GM21367 (cell line): ENCODE measurements around the gene EMC1.
"Not testable (repeated sequence)": the region's sequence is repeated elsewhere in the genome, so short reads cannot be mapped to it uniquely, and the experiment has no call there.

Experiments used
- ATAC-seq: cut with Tn5 transposase; IDR thresholded peaks from one replicate; pipeline ENCODE4 v1.9.1; 2021; ENCODE audit not compliant: unreplicated experiment

The EMC1 gene

DNA sequence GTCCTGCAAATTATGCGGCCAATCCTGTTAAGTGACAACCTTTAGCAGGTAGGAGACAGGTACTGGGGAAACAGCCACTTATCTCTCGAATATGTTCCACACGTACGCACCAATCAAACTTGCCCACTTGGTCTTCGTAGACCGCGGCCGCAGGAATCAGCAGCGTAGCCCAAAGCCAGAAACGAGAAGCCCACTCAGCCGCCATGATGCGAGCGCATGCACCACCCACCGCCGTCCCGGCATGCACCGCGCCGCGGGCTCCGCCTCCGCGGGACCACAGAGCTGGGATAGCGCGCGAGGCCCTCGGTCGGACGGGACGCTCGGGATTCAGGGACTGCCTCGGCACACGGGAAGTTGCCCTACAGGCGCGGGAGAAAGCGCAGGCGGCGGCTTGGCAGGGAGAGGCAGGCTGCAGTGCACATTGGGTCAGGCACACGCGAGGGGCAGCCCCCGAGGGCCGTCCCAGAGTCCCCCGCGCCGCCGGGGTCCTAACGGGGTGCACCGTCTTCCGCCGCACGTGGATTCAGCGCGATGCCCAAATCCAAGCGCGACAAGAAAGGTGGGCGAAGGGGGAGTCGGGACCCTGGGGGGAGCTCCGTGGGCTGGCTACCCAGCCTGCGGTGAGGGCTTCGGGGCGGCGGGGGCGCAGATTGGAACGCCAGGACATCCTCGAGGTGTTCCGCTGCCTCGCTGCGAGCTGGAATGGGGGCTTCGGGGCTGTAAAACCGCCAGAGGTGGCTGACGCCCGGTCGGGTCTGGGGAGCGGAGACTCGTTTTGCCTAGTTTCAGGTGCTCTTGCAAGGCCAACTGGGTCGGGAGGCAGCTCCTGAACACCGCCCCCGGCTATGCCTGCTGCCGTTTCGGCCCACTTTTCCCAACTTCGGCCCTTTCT lies at the start of gene EMC1, which contains the start of gene MRTO4:
EMC1 (minus strand) TSS at position 220 of the 892 bp plus-strand sequence; CDS start at position 205, 15 bp downstream.
MRTO4 (plus strand) TSS at position 501 of the 892 bp plus-strand sequence; CDS start at position 532, 31 bp downstream.
- ATAC-seq, result peak; percentile 69

DNA sequence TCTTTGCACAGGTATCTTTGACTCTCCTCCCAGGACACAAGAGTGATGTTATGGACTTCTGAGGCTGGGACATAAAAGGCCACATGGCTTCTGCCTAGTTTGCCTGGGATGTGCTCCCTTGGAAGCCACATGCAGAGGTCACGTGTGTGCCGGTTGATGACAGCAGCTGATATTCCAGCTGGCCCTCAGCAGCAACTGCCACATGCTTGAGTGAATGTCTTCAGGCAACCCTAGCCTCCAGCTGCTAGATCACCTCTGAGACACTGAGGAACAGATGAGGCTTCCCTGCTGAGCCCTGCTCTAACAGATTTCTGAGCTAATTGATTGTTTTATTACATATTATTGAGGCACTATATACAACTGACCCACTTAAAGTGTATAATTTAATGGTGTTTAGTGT lies 48.9 kb upstream of the EMC1 start:
- no peak for ATAC-seq

DNA sequence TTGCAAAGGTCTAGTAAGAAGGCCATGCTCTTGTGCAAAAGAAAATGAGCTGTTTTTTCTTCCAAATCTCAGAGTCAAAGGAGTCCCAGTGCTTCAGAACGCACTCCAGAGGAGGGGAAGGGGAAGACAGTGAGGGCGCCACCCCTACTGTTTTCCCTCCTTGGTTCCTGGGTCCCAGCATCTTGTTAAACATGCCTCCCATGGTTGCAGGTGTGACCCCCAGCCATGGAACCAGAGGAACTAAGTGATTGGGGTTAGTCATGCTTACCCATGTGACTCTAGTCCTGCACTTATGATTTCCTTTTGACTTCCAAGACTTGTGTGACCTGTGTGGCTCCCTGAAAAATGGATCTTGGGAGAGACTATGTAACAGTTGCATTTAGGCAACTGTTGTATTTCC lies 43.3 kb upstream of the EMC1 start:
- ATAC-seq, result no peak

DNA sequence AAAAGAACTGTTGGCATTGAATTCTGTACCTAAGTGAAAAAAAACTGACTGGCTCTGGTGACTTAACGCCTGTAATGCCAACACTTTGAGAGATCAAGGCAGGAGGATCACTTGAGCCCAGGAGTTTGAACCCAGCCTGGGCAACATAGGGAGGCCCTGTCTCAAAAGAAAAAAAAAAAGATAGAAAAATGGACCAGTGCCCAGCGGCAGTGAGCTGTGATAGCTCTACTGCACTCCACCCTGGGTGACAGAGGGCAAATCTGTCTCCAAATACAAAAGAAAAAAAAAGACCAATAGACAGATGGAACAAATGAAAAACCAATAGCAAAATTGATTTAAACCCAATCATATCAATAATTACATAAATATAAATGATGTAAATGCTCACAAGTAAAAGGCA lies 37.9 kb upstream of the EMC1 start:
- no peak for ATAC-seq

DNA sequence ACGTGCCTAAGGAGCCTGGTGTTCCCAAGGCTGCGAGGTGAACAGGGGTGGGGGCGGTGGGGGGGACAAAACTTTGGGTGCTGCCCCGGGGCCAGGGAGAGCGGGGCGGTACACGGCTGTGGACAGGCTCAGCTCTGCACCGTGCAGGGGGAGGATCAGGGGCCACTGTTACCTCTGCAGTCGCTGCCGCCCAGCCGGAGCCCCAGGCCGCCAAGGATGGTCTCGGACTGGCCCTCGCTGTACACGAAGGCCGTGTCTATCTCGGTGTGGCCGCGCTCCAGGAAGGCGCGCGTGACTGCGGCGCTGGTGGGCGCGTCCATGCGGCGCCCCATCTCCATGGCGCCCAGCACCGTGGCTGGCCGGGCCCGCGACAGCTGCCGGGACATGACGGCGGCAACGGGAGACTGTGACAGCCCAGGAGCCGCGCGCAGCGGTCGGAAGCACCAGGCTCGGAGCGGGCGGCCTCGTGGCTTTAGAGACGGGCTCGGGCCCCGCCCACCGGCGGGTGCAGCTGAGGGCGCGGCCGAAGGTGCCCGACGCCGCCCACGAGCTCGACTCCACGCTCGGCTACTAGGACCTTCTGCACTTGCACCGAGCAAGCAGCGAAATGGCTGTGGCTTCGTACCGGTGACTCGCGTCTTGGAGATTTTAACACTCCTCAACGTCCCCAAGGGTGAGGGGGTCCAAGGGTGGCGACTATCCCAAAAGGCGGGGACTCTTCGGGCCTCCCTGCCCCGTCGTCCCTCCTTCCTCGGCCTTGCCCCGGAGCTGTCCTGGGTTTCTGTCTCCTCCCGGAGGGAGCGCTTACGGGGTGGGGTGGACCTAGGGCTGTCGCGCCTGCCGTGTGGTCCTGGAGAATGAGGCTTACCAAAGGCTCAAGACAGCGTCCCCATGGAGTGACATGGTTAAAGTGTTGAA lies 37.3 kb upstream of the EMC1 start, which contains the start of gene AKR7A3:
AKR7A3 (minus strand) TSS at position 447 of the 918 bp plus-strand sequence; CDS start at position 386, 61 bp downstream.
- not testable (repeated sequence) for ATAC-seq

DNA sequence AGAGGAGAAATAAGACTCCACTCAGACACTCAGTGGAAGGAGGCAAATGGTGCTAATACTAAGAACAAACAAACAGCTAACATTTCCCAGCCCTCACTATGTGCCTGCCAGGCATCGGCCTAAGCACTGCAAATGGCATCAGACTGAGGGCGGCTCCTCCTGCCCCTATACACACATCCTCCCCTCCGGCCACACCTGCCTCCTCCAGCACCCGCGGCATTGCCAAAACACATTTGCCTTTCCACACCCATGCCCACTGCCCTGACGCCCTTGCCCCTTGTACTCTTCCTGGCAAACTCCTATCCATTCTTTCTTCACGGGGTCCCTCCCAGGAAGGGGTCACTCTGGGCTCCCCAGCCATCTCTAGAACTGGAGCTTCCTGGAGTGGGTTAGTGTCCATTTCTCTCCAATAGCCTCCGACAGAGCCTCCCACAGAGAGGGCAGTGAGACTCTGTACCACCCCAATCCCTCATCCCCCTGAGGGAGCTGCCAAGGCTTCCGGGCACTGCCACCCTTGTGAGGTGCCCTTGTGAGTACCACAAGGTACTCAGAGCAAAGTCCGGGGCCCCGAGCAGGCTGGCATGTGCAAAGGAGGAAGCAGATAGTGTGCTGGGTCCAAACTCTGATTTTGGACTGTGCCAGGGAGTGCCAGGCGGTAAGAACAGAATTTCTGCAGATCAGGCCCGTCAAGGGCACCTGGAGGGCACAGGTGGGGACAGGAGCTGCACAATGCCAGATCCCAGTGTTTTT lies 36.3 kb upstream of the EMC1 start:
- no peak for ATAC-seq

DNA sequence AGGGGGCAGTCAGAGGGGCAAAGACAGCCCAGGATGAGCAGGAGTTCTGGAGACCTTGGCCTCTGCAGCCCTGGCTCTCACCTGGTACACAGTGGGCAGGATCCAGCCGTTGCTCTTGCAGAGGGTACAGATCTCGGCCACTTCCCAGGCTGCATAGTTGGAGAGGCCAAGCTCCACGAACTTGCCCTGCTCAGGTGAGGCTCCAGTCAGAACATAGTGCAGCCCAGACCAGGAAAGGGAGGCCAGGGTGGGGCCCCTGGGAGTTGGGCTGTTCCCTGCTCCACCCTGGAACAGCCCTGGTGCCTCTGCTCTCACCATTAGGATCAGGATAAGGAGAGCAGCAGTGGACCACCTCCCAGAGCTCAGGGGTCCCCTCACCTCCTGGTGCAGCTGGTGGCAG lies 34.5 kb upstream of the EMC1 start:
- not testable (repeated sequence) for ATAC-seq

DNA sequence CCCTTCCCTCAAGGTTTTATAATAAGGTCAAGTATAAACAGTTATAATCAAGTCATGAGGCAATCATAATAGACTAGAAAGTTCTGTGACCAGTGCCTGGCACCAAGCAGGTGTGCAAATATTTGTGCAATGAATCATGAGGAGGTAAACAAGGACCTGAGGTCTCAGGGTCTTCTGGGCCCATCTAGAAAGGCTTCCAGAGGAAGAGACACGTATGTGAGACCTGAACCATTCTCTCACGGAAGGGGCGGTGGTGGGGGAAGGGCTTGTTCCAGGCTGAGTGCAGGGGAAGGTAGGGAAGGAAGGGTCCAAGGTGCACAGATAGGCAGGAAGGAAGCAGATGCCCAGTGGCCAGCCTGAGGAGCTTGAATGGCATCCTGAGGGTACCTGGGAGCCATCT lies 34.0 kb upstream of the EMC1 start:
- not testable (repeated sequence) for ATAC-seq

DNA sequence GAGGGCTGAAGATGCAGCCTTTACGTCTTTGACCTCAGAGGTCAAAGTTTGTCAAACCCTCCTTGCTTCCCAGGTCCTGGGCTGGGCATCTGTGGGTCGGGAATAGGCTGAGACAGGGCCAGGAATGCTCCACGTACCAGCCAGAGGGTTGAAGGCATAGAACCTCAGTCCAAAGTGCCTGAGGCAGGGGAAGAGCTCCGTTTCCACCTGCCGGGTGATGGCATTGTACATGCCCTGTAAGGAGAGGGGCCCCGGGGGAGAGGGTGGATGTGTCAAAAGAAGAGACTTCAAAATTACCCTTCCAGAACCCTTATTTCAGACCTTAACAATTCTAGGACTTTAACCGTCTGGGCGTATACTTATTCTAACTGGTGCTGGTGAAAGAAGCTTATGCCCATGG lies 33.6 kb upstream of the EMC1 start:
- ATAC-seq, result no peak

DNA sequence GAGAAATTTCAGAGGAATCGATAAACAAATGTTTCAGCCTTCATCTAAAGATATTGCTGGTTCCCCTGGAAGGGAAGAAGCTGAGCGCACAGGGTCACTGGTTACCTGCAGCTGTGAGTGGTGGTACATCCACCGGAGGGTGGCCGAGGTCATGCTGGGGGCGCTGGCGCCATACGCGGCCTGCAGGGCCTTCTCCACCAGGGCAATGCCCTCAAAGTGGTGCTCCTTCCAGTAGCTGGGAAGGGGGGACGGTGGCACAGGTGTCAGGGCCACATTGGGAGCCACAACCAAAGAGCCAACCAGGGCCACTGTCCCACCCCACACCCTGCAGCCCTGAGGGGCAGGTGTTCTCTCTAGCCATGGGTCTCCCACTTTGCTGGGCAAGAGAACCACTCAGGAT lies 32.6 kb upstream of the EMC1 start:
- no peak for ATAC-seq

DNA sequence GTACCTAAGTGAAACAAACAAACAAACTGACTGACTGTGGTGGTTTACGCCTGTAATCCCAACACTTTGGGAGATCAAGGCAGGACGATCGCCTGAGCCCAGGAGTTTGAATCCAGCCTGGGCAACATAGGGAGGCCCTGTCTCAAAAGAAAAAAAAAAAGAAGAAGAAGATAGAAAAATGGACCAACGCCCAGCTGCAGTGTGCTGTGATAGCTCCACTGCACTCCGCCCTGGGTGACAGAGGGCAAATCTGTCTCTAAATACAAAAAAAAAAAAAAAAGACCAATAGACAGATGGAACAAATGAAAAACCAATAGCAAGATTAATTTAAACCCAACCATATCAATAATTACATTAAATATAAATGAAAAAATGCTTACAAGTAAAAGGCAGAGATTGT lies 23.3 kb upstream of the EMC1 start:
- ATAC-seq, result no peak

DNA sequence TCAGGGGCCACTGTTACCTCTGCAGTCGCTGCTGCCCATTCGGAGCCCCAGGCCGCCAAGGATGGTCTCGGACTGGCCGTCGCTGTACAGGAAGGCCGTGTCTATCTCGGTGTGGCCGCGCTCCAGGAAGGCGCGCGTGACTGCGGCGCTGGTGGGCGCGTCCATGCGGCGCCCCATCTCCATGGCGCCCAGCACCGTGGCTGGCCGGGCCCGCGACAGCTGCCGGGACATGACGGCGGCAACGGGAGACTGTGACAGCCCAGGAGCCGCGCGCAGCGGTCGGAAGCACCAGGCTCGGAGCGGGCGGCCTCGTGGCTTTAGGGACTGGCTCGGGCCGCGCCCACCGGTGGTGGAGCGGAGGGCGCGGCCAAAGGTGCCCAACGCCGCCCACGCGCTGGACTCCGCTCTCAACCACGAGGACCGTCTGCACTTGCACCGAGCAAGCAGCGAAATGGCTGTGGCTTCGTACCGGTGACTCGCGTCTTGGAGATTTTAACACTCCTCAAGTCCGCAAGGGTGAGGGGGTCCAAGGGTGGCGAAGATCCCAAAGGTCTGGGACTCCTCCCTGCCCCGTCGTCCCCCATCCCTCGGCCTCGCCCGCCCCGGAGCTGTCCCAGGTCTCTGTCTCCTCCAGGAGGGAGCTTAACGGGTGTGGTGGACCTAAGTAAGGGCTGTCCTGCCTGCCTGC lies 22.7 kb upstream of the EMC1 start:
- not testable (repeated sequence) for ATAC-seq

DNA sequence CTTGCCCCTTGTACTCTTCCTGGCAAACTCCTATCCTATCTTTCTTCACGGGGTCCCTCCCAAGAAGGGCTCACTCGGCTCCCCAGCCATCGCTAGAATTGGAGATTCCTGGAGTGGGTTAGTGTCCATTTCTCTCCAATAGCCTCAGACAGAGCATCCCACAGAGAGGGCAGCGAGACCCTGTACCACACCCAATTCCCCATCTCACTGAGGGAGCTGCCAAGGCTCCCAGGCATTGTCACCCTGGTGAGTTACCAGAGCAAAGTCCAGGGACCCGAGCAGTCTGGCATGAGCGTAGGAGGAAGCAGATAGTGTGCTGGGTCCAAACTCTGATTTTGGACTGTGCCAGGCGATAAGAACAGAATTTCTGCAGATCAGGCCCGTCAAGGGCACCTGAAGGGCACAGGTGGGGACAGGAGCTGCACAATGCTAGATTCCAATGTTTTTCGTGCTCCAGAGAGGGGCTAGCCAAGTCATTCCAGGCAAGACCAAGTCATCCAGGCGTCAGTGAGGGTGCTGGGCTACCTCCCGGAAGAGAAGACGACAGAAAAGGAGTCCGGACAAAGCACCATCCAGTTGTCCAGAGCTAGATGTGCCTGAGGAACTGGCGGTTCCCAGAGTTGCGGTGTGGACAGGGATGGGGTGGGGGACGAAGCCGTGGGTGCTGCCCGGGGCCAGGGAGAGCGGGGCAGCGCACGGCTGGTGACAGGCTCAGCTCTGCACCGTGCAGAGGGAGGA lies 22.0 kb upstream of the EMC1 start:
- ATAC-seq, result no peak

DNA sequence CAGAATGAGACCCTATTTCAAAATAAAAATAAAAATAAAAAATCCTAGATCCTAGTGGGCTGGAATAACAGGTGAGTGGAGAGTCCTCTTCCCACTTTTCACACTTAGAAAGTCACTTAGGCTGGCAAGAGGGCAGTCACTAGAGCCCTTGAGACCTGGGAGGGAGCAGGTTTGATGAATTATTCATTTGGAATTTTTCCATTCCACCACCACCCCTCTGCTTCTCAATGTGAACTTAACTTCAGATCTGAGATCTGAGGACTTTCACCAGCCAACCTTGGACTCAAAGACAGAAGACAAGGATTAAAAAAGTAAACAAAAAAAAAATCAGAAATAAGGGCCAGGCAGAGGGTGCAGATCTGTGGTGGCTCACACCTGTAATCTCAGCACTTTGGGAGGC lies 20.7 kb upstream of the EMC1 start:
- ATAC-seq, result no peak

DNA sequence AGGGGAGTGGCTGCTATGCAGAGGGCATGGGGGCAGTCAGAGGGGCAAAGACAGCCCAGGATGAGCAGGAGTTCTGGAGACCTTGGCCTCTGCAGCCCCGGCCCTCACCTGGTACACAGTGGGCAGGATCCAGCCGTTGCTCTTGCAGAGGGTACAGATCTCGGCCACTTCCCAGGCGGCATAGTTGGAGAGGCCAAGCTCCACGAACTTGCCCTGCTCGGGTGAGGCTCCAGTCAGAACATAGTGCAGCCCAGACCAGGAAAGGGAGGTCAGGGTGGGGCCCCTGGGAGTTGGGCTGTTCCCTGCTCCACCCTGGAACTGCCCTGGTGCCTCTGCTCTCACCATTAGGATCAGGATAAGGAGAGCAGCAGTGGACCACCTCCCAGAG lies 19.0 kb upstream of the EMC1 start:
- not testable (repeated sequence) for ATAC-seq

DNA sequence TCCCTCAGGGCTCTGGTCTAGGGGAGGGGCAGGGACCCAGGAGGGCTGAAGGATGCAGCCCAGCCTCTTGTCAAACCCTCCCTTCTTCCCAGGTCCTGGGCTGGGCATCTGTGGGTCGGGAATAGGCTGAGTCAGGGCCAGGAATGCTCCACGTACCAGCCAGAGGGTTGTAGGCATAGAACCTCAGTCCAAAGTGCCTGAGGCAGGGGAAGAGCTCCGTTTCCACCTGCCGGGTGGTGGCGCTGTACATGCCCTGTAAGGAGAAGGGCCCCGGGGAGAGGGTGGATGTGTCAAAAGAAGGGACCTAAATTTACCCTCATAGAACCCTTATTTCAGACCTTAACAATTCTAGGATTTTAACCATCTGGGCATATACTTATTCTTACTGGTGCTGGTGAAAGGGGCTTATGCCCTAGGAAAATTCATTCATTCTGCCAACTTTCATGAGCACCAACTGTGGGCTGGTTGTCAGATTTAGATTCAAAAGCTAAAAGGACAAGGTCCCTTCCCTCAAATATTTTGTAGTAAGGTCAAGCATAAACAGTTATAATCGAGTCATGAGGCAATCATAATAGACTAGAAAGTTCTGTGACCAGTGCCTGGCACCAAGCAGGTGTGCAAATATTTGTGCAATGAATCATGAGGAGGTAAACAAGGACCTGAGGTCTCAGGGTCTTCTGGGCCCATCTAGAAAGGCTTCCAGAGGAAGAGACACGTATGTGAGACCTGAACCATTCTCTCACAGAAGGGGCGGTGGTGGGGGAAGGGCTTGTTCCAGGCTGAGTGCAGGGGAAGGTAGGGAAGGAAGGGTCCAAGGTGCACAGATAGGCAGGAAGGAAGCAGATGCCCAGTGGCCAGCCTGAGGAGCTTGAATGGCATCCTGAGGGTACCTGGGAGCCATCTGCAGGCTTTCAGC lies 18.4 kb upstream of the EMC1 start:
- ATAC-seq, result not testable (repeated sequence)

DNA sequence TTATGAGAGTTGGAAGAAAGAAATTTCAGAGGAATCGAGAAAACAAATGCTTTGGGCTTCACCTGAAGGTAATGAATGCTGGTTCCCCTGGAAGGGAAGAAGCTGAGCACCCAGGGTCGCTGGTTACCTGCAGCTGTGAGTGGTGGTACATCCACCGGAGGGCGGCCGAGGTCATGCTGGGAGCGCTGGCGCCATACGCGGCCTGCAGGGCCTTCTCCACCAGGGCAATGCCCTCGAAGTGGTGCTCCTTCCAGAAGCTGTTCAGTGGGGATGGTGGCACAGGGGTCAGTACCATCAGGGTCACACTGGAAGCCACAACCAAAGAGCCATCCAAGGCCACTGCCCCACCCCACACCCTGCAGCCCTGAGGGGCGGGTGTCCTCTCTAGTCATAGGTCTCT lies 17.1 kb upstream of the EMC1 start:
- ATAC-seq, result no peak

DNA sequence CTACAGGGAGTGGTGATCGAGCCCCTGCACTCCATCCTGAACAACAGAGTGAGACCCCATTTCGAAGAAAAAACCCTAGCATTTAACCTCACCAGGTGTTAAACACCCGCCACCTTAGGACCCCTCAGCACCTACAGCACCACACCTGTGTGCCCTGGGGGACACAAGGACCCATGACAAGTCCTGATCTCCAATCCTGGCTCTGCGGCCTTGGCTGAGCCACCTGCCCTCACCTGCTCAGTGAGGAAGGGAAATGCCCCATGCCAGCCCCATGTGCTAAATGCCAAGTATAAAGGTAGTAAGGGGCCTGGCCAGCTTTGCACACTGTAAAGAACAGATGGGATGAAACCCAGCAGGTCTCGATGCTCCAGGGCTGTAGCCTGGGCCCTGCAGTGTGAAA lies 11.4 kb upstream of the EMC1 start:
- ATAC-seq, result no peak

DNA sequence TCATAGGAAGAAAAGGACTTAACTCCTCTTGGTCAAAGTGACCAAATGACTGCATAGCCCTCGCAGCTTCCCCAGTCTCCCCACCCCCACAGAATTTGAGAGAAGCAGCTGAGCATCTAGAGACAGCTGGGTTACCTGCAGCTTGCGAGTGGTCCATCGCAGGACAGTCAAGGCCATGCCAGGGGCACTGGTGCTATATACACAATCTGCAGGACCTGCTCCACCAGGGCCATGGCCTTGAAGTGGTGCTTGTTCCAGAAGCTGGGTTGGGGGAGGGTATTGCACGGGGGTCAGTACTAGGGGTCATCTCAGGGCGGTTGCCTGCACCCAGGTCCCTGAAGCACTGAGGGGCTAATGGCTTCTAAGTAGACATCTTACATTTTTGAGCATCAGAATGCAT lies 10.7 kb upstream of the EMC1 start:
- ATAC-seq, result no peak
